GM11168 (cell line): ENCODE results near the gene PMAIP1.

ENCODE experiments used
- in situ Hi-C: fragments of 300-500 bp; cut with MboI; formaldehyde crosslinking; loops from one replicate; pipeline ENCODE4 v1.12.0; 2022; ENCODE audit warnings: low sequenced_read_pairs; ENCODE audit not compliant: unreplicated experiment

PMAIP1 gene

GRCh38 chr18:59909289-59910036 lies 9.7 kb downstream of the PMAIP1 start:
- in situ Hi-C loops: loop anchor here (5.0 kb wide), 1 partner anchor 53 kb away; no protein-coding TSS in a partner anchor

DNA sequence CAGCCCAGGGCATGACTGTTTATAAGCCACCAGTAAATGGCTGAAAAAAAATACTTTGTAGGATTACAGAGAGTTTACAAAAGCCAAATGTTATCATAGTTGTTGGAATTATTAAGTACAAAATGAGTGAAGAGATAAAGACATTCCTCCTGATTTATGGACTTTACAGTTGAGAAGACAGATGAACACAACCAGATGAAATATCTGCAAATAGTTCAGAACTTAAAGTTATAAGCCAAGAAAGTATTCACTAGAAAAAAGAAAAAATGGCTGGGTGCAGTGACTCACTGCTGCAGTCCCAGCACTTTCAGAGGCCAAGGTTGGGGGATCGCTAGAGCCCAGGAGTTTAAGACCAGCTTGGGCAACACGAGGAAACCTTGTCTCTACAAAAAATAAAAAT lies 11.2 kb downstream of the PMAIP1 start:
- in situ Hi-C loops: loop anchor here (5.0 kb wide), 1 partner anchor 51 kb away; no protein-coding TSS in a partner anchor

DNA sequence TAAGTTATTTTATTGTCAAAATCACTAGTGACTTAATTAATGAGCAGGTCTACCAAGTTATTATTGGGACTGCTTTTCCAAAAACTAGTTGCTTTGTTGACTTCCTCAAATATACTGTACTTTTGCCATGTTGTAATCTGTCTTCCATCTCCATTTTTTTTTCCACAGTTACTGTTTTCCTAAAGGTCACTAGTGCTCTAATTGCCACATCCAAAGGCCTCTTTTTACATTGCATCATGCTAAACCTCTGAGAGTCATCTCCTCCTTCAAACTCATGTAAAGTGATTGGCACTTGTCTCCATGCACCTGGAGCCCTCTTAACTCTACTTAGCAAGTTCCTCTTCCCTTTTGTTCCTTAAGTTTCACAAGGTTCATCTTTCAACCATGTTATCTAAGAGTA lies 11.8 kb downstream of the PMAIP1 start:
- in situ Hi-C loops: loop anchor here (5.0 kb wide), 1 partner anchor 51 kb away; no protein-coding TSS in a partner anchor

DNA sequence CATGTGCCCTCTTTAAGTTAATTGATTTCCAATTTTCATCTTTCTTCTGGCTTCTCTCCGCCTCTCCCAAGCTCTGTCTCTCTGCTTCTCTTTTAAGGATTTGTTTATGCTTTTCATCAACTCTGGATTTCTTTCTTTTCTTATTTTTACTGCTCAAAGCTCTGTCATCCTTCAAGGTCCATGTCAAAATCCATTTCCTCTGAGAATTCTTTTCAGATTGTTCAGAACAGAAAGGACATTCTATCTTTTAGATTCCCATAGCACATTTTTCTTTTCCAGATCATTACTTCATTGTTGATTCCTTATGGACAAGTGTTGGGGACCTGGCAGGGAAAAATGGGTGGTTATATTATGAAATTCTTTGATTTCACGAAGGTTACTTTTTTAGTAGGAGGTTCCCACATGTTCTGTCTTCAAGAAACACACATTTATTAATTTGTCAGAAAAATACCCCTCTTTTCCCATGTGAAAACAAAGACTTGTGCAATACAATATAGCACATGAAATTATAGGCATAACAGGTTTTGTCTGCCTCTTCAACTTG lies 12.3 kb downstream of the PMAIP1 start:
- in situ Hi-C loops: loop anchor here (5.0 kb wide), 1 partner anchor 50 kb away; no protein-coding TSS in a partner anchor

- in situ Hi-C loops: no loop called here
Observed at GRCh38 chr18:59915606-59916005, 15.8 kb downstream of the PMAIP1 start.

DNA sequence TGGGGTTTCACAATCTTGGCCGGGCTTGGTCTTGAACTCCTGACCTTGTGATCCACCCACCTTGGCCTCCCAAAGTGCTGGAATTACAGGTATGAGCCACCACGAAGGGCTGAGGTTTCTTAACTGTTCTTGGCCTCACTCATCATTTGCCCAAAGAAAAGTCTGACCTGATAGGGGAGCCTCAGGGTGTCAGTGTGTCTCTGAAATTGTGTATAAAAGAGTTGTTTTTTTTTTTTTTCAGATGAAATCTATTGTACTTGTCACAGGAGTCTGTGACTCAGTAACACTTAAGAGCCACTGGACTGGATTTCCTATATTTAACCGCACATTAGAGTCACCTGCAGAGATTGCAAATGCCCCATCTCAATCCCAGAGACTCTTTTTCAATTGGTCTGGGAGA lies 16.9 kb downstream of the PMAIP1 start:
- in situ Hi-C loops: no loop called here

DNA sequence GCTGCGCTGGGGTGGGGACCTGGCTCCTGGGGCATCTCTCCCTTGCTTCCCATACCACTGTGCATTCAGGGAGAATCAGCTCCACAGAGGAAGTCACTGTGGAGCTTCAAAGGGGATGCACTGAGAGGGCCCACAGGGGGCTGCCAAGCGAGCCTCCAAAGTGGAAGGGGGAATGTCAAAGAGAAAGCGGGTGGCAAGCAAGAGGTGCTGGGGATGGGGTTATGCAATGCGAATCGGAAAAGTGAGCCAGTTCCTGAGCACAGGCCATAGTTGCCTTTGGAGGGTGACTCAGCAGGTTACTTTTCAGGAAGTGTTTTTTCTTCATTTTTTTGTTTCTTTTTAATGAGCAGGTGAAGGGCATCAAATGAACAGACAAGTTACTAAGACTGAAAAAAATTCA lies 17.6 kb downstream of the PMAIP1 start:
- in situ Hi-C loops: no loop called here

- in situ Hi-C loops: no loop called here
Observed at GRCh38 chr18:59918320-59918755, 18.5 kb downstream of the PMAIP1 start.

DNA sequence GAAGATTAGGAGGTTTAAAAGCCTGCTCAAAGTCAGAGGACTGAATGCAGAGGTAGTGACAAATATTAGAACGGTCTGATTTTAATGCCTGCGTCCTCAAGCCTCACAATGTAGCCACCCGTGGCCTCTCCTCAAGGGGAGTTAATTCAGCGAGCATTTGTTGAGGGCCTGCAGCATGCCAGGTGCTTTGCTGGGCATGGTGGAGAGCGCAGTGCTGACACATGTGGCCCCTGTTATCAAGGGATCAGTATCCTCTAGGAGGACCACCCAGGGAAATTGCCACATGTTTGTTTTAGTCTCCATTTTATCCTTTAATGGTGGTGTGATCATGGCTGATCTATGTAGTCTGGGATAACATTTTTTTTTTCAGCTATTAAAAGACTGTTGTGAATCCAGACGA lies 19.2 kb downstream of the PMAIP1 start:
- in situ Hi-C loops: no loop called here

DNA sequence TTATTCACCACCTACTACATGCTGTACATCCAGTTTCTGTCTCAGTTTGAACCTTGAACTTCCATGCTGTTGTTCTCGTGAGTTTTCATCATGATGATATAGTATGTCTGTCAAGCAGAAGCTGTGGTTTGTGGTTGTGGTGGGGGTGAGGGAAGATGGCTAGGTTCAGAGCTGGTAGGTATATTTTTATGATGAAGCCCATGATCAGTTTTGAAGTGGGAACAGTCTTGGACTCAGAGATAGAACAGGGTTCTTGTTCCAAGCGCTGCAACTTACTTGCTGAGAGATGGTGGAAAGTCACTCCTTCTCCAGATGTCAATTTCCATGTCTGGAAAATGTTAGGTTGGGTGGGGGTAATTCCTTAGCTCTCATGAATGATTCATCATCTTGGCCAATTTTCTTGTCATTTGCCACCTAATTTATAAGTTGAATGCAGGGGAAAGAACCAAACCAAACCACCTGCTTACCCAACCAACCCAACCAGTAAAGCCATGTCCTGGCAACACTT lies 21.6 kb downstream of the PMAIP1 start:
- in situ Hi-C loops: no loop called here

DNA sequence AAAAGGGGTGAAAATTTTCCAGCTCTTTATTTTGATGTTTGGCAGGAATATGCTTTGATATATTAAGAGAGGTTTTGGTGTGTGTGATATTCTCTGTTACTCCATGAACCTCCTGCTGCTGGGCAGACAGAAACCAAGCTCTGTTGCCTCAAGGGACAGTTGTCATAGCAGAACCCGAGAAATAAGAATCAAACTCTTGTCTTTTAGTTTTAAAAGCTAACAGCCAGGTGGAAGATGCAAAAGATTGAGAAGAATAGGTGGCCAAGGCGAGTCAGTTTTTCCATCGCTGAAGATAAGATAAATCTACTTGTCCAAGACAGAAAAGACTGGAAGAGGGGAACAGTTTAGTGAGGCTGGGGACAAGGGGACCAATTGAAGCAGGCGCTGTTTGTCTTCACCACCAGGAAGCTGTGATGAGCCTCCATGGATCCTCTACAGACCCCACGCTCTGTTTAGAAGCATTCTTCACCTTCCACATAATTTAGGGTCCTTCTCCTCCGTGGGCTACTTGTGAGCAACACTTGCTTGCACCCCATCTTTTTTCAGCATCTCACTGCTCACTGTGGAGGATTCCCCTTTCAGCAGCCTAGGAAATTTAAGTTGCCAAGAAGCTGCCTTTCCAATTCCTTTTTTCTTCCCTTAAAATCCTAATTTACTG lies 23.9 kb downstream of the PMAIP1 start:
- in situ Hi-C loops: no loop called here

DNA sequence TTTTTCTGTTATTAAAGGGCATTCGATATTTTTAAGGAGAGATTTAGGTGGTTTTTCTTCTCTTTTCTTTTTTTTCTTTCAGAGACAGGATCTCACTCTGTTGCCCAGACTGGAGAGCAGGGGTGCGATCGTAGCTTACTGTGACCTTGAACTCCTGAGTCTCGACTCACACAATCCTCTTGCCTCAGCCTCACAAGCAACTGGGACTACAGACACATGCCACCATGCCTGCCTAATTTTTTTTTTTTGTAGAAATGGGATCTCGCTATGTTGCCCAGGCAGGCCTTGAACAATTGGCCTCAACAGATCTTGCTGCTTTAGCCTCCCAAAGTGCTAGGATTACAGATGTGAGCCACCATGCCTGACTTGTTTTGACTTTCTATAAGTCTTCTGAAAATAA lies 26.3 kb downstream of the PMAIP1 start:
- in situ Hi-C loops: no loop called here

GRCh38 chr18:59927246-59927825 lies 27.5 kb downstream of the PMAIP1 start:
- in situ Hi-C loops: no loop called here

- in situ Hi-C loops: no loop called here
Observed at GRCh38 chr18:59928201-59928600, 28.4 kb downstream of the PMAIP1 start.

GRCh38 chr18:59929621-59930295 lies 30.0 kb downstream of the PMAIP1 start:
- in situ Hi-C loops: no loop called here

- in situ Hi-C loops: no loop called here
Observed at GRCh38 chr18:59932401-59932800, 32.6 kb downstream of the PMAIP1 start.

- in situ Hi-C loops: no loop called here
Observed at GRCh38 chr18:59938676-59939075, 38.9 kb downstream of the PMAIP1 start.

GRCh38 chr18:59939127-59939526 lies 39.3 kb downstream of the PMAIP1 start:
- in situ Hi-C loops: no loop called here

DNA sequence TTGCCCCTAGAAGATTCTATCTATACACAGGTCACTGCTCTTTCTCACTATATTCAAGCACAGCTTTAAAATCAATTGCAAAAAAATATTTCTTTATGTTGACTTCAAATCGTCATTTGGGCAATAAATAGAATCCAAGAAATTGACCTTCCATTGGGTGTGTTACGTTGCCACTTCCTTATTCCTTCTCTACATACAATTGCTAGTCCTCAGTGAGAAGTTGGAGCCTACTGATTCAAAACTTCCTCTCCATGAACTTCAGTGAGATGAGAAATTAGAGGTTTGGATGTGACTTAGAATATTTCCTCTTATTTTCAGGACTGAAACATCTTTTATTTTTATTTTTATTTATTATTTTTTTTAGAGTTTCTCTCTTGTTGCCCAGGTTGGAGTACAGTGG lies 40.3 kb downstream of the PMAIP1 start:
- in situ Hi-C loops: no loop called here

DNA sequence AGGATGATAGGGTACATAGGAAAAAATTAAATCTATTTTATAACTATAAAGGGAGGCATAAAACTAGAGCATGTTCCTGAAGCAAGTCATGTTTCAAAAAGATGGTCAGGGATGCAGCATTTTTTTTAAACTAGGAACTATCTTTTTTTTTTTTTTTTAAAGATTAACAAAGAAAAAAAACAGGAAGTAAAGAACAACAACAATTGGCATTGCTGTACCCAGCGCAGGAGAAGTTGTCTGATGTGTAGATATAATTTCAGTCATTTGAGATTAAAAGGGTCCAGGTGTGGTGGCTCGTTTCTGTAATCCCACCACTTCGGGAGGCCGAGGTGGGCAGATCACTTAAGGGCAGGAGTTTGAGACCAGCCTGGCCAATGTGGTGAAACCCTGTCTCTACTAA lies 41.5 kb downstream of the PMAIP1 start:
- in situ Hi-C loops: no loop called here
